MM.1S (cell line): ENCODE data around the gene TGFBR2.

Experiments used
- DNase-seq: peaks from one replicate; pipeline ENCODE4 v3.0.0-alpha.2; 2015
- H2AFZ ChIP-seq: fragments of 300-600 bp; sonication (generic); 2 replicates; pipeline ENCODE4 v1.6.0; 2016; ENCODE audit warnings: antibody characterized with exemption, low read length
- H3F3A ChIP-seq: fragments of 300-600 bp; sonication (generic); 2 replicates; pipeline ENCODE4 v1.6.1; 2016; ENCODE audit warnings: mild to moderate bottlenecking, antibody characterized with exemption, low read length, moderate library complexity, mixed read lengths; ENCODE audit not compliant: insufficient read depth
- H3K27ac ChIP-seq: fragments of 300-600 bp; sonication (generic); 2 replicates; pipeline ENCODE4 v1.5.1; 2016; ENCODE audit warnings: mild to moderate bottlenecking, low read length
- H3K27me3 ChIP-seq: fragments of 300-600 bp; sonication (generic); replicated peaks from 2 replicates; pipeline ENCODE4 v1.6.0; 2016; ENCODE audit warnings: low read length; ENCODE audit not compliant: insufficient read depth
- H3K36me3 ChIP-seq: fragments of 300-600 bp; sonication (generic); replicated peaks from 2 replicates; pipeline ENCODE4 v1.6.1; 2016; ENCODE audit warnings: mild to moderate bottlenecking, low read length, mixed read lengths; ENCODE audit not compliant: insufficient read depth
- H3K4me1 ChIP-seq: fragments of 300-600 bp; sonication (generic); 2 replicates; pipeline ENCODE4 v1.6.1; 2016; ENCODE audit warnings: low read length, mixed read lengths
- H3K4me2 ChIP-seq: fragments of 300-600 bp; sonication (generic); 2 replicates; pipeline ENCODE4 v1.6.0; 2016; ENCODE audit warnings: low read depth, low read length
- H3K4me3 ChIP-seq: fragments of 300-600 bp; sonication (generic); 2 replicates; pipeline ENCODE4 v1.5.1; 2016; ENCODE audit warnings: low read length, mixed read lengths
- H3K79me2 ChIP-seq: fragments of 300-600 bp; sonication (generic); 2 replicates; pipeline ENCODE4 v1.6.1; 2016; ENCODE audit warnings: mixed run types, low read length, mixed read lengths
- H3K9ac ChIP-seq: fragments of 300-600 bp; sonication (generic); 2 replicates; pipeline ENCODE4 v1.6.1; 2016; ENCODE audit warnings: low read length, mixed read lengths
- H3K9me2 ChIP-seq: fragments of 300-600 bp; sonication (generic); replicated peaks from 2 replicates; pipeline ENCODE4 v1.6.1; 2016; ENCODE audit warnings: mild to moderate bottlenecking, low read length, mixed read lengths; ENCODE audit not compliant: insufficient read depth
- H3K9me3 ChIP-seq: fragments of 300-600 bp; sonication (generic); replicated peaks from 2 replicates; pipeline ENCODE4 v1.6.1; 2016; ENCODE audit warnings: mild to moderate bottlenecking, low read length, mixed read lengths; ENCODE audit not compliant: insufficient read depth
- H4K20me1 ChIP-seq: fragments of 300-600 bp; sonication (generic); 2 replicates; pipeline ENCODE4 v1.6.1; 2016; ENCODE audit warnings: mild to moderate bottlenecking, low read length, moderate library complexity, mixed read lengths; ENCODE audit not compliant: insufficient read depth
- EZH2 ChIP-seq: fragments of 300-600 bp; sonication (generic); optimal IDR thresholded peaks from 2 replicates; pipeline ENCODE3; 2017; ENCODE audit warnings: low read depth, mild to moderate bottlenecking, antibody characterized with exemption, low read length, mixed read lengths
- EZH2phosphoT487 ChIP-seq: fragments of 300-600 bp; sonication (generic); IDR thresholded peaks from 2 replicates; pipeline ENCODE4 v1.6.1; 2018; ENCODE audit warnings: antibody characterized with exemption, low read length
- TF ChIP-seq, protein P1 (sequence below): fragments of 300-600 bp; sonication (generic); IDR thresholded peaks from 2 replicates; pipeline ENCODE4 v1.5.1; 2016; ENCODE audit warnings: antibody characterized with exemption, low read length, mixed read lengths

Gene TGFBR2

DNA sequence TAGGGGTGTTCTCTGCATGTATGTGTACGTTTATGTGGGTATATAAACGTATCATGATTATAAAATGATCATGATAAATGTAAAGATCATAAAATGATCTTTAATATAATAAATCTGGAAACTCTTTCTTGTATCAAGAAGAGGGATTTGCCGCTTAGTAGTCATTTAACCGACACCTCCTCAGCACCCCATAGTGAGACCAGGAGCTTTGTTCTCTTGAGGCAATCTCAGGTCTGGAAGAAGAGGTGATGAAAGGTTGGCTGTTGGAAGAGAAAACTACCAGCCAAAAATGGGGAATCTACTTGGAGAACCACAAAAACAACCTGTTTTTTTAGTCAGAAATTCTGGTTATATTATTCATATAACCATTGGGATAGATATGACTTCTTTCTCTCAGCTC lies 38.7 kb downstream of the TGFBR2 start:
- no peak for DNase-seq
- Histone ChIP-seq H3K9me2 (no peaks in the 10 kb centered on the region), H3K27me3 (no peaks in the 10 kb centered on the region), H3K79me2 (peaks cover 48% of the 10 kb centered on the region), H3K4me2 (peak overlapping the region; percentile 90), H2AFZ (no peak overlapping the region), H3K9me3 (no peaks in the 10 kb centered on the region), H3K4me1 (peaks cover 94% of the 10 kb centered on the region), H3K4me3 (no peak overlapping the region; the same call in 1 of the 2 replicates), H3K36me3 (no peaks in the 10 kb centered on the region), H4K20me1 (no peaks in the 10 kb centered on the region), H3K9ac (no peak overlapping the region), H3K27ac (peak overlapping the region; percentile 90; the same call in 1 of the 2 replicates), H3F3A (peaks cover 43% of the 10 kb centered on the region)
- TF ChIP-seq, protein P1, sequence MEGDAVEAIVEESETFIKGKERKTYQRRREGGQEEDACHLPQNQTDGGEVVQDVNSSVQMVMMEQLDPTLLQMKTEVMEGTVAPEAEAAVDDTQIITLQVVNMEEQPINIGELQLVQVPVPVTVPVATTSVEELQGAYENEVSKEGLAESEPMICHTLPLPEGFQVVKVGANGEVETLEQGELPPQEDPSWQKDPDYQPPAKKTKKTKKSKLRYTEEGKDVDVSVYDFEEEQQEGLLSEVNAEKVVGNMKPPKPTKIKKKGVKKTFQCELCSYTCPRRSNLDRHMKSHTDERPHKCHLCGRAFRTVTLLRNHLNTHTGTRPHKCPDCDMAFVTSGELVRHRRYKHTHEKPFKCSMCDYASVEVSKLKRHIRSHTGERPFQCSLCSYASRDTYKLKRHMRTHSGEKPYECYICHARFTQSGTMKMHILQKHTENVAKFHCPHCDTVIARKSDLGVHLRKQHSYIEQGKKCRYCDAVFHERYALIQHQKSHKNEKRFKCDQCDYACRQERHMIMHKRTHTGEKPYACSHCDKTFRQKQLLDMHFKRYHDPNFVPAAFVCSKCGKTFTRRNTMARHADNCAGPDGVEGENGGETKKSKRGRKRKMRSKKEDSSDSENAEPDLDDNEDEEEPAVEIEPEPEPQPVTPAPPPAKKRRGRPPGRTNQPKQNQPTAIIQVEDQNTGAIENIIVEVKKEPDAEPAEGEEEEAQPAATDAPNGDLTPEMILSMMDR: no peak
- TF ChIP-seq EZH2phosphoT487 (no peak), EZH2 (no peak)

DNA sequence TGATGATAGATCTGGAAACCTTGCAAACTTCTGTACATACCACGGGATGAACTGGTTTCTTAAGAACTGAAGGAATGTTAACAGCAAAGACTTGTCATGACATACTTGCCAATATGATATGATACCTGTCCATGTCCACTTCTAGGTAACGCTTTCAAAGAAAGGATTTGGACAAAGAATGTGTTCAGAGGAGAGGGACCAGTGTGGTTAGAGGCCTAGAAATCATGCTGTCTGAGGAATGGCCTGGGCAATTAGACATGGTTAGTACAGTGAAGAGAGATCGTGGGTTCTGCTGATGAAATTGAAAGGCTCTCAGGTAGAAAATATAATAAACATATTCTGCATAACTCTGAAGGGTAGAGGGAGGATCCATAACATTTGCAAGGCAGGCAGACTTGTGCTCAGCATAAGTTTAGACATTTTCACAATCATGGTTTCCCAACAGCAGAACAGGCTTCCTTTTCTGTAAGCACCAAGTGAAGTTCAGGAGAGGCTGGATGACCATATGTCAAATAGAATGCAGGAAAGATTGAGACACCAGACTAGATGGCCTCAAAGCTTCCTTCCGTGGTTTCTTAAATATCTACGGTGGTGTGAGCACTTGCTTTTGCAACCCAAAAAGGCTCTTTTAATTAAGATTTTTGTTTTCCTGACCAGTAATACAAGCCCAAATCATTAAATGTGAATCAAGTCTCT lies 39.9 kb downstream of the TGFBR2 start:
- Histone ChIP-seq H3K4me1 (peaks cover 86% of the 10 kb centered on the region), H3K36me3 (no peaks in the 10 kb centered on the region), H4K20me1 (no peaks in the 10 kb centered on the region), H3K27ac (no peak overlapping the region; the same call in 1 of the 2 replicates), H3K4me2 (0 out of 2 replicates have a peak overlapping the region, but pooled peaks have one; percentile 35), H3F3A (peaks cover 36% of the 10 kb centered on the region), H3K79me2 (peaks cover 36% of the 10 kb centered on the region), H3K9ac (no peak overlapping the region), H3K9me2 (no peaks in the 10 kb centered on the region), H3K9me3 (no peaks in the 10 kb centered on the region), H3K27me3 (no peaks in the 10 kb centered on the region), H2AFZ (no peak overlapping the region), H3K4me3 (no peak overlapping the region)
- DNase-seq: no peak
- TF ChIP-seq, protein P1: no peak
- TF ChIP-seq EZH2 (no peak), EZH2phosphoT487 (no peak)

DNA sequence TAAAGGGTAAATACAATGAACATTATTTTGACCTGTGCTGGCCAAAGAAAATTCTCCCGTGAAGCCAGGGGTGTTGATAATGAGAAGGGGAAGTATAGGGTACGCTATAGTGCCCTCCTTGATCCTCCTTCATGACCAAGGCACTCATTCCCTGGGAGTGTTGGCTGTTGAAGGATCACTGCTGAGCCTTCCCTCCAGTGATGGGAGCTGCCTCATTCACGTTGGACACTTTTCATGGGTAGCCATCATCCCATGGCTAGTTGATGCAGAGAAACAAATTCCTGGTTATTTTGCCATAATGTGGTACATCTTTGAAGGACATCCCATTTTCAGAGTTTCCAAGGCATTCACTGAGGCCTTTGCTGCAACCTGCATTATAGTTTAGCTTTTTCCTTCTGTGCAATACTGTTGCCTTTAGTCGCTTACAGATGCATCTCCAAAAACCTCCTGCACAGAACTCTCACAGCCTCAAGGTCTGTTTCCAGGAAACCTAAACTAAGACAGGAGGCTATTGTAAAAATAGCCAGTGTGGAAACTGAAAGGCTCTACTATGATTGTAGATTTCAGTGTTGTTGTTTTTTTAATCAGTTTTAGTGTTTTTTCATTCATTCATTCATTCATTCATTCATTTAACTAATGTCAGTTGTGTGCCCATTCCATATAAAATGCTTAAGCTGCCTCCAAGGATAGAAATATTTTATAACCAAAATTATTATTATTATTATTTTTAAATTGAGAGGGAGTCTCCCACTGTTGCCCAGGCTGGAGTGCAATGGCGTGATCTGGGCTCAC lies 40.8 kb downstream of the TGFBR2 start:
- no peak for DNase-seq
- Histone ChIP-seq H3K79me2 (peaks cover 28% of the 10 kb centered on the region; the same call in 1 of the 2 replicates), H3K9me3 (no peaks in the 10 kb centered on the region), H3K36me3 (no peaks in the 10 kb centered on the region), H3K27me3 (no peaks in the 10 kb centered on the region), H3K27ac (peak overlapping the region; percentile 27; the same call in 1 of the 2 replicates), H3K4me1 (peaks cover 78% of the 10 kb centered on the region), H3K9ac (no peak overlapping the region), H3K4me2 (peak overlapping the region; percentile 35), H2AFZ (no peak overlapping the region), H4K20me1 (no peaks in the 10 kb centered on the region), H3K4me3 (no peak overlapping the region), H3F3A (peaks cover 33% of the 10 kb centered on the region), H3K9me2 (no peaks in the 10 kb centered on the region)
- TF ChIP-seq EZH2: no peak
- TF ChIP-seq, protein P1: no peak
- TF ChIP-seq EZH2phosphoT487: no peak
